CD4-positive, alpha-beta memory T cell (primary cell): ENCODE results near the gene PGBD5. TPM values are rescaled to one million over a fixed set of nuclear protein-coding genes. Genes with fewer than 3 reads are reported as not detected.

ENCODE experiments used
- CTCF ChIA-PET: fragments of 350-600 bp; sonication (Branson Sonifier 250); formaldehyde crosslinking; loops from one replicate; lab custom pipeline; 2021; ENCODE audit warnings: inconsistent platforms; ENCODE audit not compliant: partially characterized antibody; lab: Charles Lee
- POLR2A ChIA-PET: fragments of 350-600 bp; sonication (Branson Sonifier 250); formaldehyde crosslinking; loops from one replicate; lab custom pipeline; 2021; ENCODE audit not compliant: partially characterized antibody; lab: Charles Lee
- DNase-seq, 5 donors: peaks; one replicate each; pipeline versions ENCODE4 v3.0.0 to v3.0.0-alpha.2; 2020 to 2022; ENCODE audit warnings: mixed read lengths in 1 of 5
- H3K27ac ChIP-seq: one replicate; pipeline ENCODE4 v1.7.0; 2013; ENCODE audit warnings: low read depth, low read length
- H3K27me3 ChIP-seq: 2 replicates; pipeline ENCODE4 v1.7.0; 2013; ENCODE audit warnings: mild to moderate bottlenecking, low read length, moderate library complexity; ENCODE audit not compliant: insufficient read depth
- H3K36me3 ChIP-seq: 2 replicates; pipeline ENCODE4 v1.7.0; 2013; ENCODE audit warnings: mild to moderate bottlenecking, low read length, moderate library complexity; ENCODE audit not compliant: insufficient read depth
- H3K4me1 ChIP-seq: 2 replicates; pipeline ENCODE4 v1.7.0; 2013; ENCODE audit warnings: mild to moderate bottlenecking, low read length, moderate library complexity; ENCODE audit not compliant: insufficient read depth
- H3K4me3 ChIP-seq, 2 donors: one replicate each; pipeline ENCODE4 v1.7.0; 2013; ENCODE audit warnings: low read length in 2 of 2, mild to moderate bottlenecking in 1 of 2
- H3K9me3 ChIP-seq, 2 donors: one replicate each; pipeline ENCODE4 v1.7.0; 2013; ENCODE audit warnings: low read length in 2 of 2, control low read depth in 1 of 2; ENCODE audit not compliant: control insufficient read depth in 1 of 2
- H3K27ac Mint-ChIP-seq, 7 donors: one replicate each; pipeline ENCODE4 v1.8.0; 2020 to 2021; ENCODE audit warnings: mixed read lengths in 7 of 7, mild to moderate bottlenecking in 6 of 7, inconsistent platforms in 3 of 7, moderate library complexity in 3 of 7
- H3K27me3 Mint-ChIP-seq, 2 donors: one replicate each; pipeline ENCODE4 v1.8.0; 2020 to 2021; ENCODE audit warnings: mixed read lengths in 2 of 2
- H3K36me3 Mint-ChIP-seq, 2 donors: one replicate each; pipeline ENCODE4 v1.8.0; 2020 to 2021; ENCODE audit warnings: mixed read lengths in 2 of 2, inconsistent platforms in 1 of 2, mild to moderate bottlenecking in 1 of 2
- H3K4me1 Mint-ChIP-seq, 4 donors: one replicate each; pipeline ENCODE4 v1.8.0; 2020 to 2021; ENCODE audit warnings: mixed read lengths in 4 of 4, mild to moderate bottlenecking in 1 of 4
- H3K4me3 Mint-ChIP-seq, 8 donors: one replicate each; pipeline ENCODE4 v1.8.0; 2020 to 2021; ENCODE audit warnings: mixed read lengths in 8 of 8, mild to moderate bottlenecking in 7 of 8, moderate library complexity in 6 of 8, inconsistent platforms in 3 of 8
- H3K9me3 Mint-ChIP-seq, 8 donors: one replicate each; pipeline ENCODE4 v1.8.0; 2020 to 2021; ENCODE audit warnings: mixed read lengths in 8 of 8, mild to moderate bottlenecking in 5 of 8, inconsistent platforms in 3 of 8, moderate library complexity in 1 of 8
- intact Hi-C: fragments of 100-400 bp; cut with micrococcal nuclease; formaldehyde crosslinking; loops from one replicate; pipeline ENCODE4 v1.15.1; 2023
- polyA plus RNA-seq, 2 donors: library from polyadenylated mRNA; unstranded; fragments of 300-500 nt; fragmentation: Illumina TruSeq; gene quantifications; one replicate each; pipeline ENCODE4 v1.2.3, GENCODE V29; 2021
- total RNA-seq, 2 experiments: library from RNA; stranded (reverse); gene quantifications; one replicate each; pipeline ENCODE4 v1.2.3, GENCODE V29; 2021

PGBD5 gene
- total and polyA plus RNA-seq, 4 experiments from 2014 or later, result not detected

GRCh38 chr1:230385158-230385450 lies 41.0 kb downstream of the PGBD5 start:
- Mint-ChIP-seq H3K4me3 (no peak overlapping the region), H3K4me1 (no peaks in the 10 kb centered on the region), H3K36me3 (no peaks in the 10 kb centered on the region), H3K9me3 (peaks cover 0 to under 1% (median 0%) of the 10 kb centered on the region in 8 donors), H3K27me3 (peaks cover 1 to 13% of the 10 kb centered on the region in 2 donors), H3K27ac (no peak overlapping the region)
- CTCF ChIA-PET, result no interaction called here
- Histone ChIP-seq H3K27ac (no peak overlapping the region), H3K4me3 (no peak overlapping the region), H3K27me3 (no peaks in the 10 kb centered on the region), H3K4me1 (no peaks in the 10 kb centered on the region), H3K36me3 (no peaks in the 10 kb centered on the region), H3K9me3 (no peaks in the 10 kb centered on the region)
- DNase-seq, result no peak
- POLR2A ChIA-PET, result no interaction called here
- intact Hi-C loops, result no loop called here

- Mint-ChIP-seq H3K27me3 (peaks cover 1 to 8% of the 10 kb centered on the region in 2 donors), H3K4me1 (no peaks in the 10 kb centered on the region), H3K9me3 (peaks cover under 1 to 6% (median 4%) of the 10 kb centered on the region in 8 donors), H3K36me3 (no peaks in the 10 kb centered on the region), H3K4me3 (no peak overlapping the region), H3K27ac (no peak overlapping the region)
- Histone ChIP-seq H3K27ac (no peak overlapping the region), H3K4me1 (no peaks in the 10 kb centered on the region), H3K4me3 (no peak overlapping the region), H3K36me3 (no peaks in the 10 kb centered on the region), H3K27me3 (no peaks in the 10 kb centered on the region), H3K9me3 (no peaks in the 10 kb centered on the region)
- no peak for DNase-seq
- ChIA-PET CTCF (no interaction called here), POLR2A (no interaction called here)
- intact Hi-C loops, result no loop called here
These were observed 41.6 kb downstream of the PGBD5 start for GRCh38 chr1:230384380-230385157.

GRCh38 chr1:230383425-230383824 lies 42.7 kb downstream of the PGBD5 start:
- Mint-ChIP-seq H3K27ac (no peak overlapping the region), H3K4me3 (no peak overlapping the region), H3K4me1 (no peaks in the 10 kb centered on the region), H3K9me3 (peaks cover 7 to 14% (median 12%) of the 10 kb centered on the region in 8 donors), H3K36me3 (no peaks in the 10 kb centered on the region), H3K27me3 (peaks cover 1 to 13% of the 10 kb centered on the region in 2 donors)
- CTCF ChIA-PET, result no interaction called here
- Histone ChIP-seq H3K36me3 (no peaks in the 10 kb centered on the region), H3K4me3 (no peak overlapping the region), H3K27ac (no peak overlapping the region), H3K9me3 (no peaks in the 10 kb centered on the region), H3K27me3 (no peaks in the 10 kb centered on the region), H3K4me1 (no peaks in the 10 kb centered on the region)
- no peak for DNase-seq
- intact Hi-C loops, result no loop called here
- POLR2A ChIA-PET, result no interaction called here

- no peaks in the 10 kb centered on the region for H3K36me3 ChIP-seq
- no peak overlapping the region for H3K27ac ChIP-seq
- H3K4me3 Mint-ChIP-seq, result no peak overlapping the region
- intact Hi-C loops, result no loop called here
- H3K9me3 Mint-ChIP-seq, result peaks cover 7 to 16% (median 12%) of the 10 kb centered on the region in 8 donors
- ChIA-PET POLR2A (no interaction called here), CTCF (no interaction called here)
- H3K4me1 Mint-ChIP-seq, result no peaks in the 10 kb centered on the region
- peaks cover 1 to 13% of the 10 kb centered on the region in 2 donors for H3K27me3 Mint-ChIP-seq
- no peaks in the 10 kb centered on the region for H3K36me3 Mint-ChIP-seq
- no peaks in the 10 kb centered on the region for H3K27me3 ChIP-seq
- no peak for DNase-seq
- H3K9me3 ChIP-seq, result no peaks in the 10 kb centered on the region
- no peak overlapping the region for H3K27ac Mint-ChIP-seq
- no peak overlapping the region for H3K4me3 ChIP-seq
- H3K4me1 ChIP-seq, result no peaks in the 10 kb centered on the region
These were observed 44.1 kb downstream of the PGBD5 start for GRCh38 chr1:230382001-230382491.

GRCh38 chr1:230381585-230381984 lies 44.5 kb downstream of the PGBD5 start:
- Mint-ChIP-seq H3K4me3 (no peak overlapping the region), H3K9me3 (peaks cover 7 to 16% (median 12%) of the 10 kb centered on the region in 8 donors), H3K27me3 (peaks cover 1 to 9% of the 10 kb centered on the region in 2 donors), H3K36me3 (no peaks in the 10 kb centered on the region), H3K4me1 (no peaks in the 10 kb centered on the region), H3K27ac (no peak overlapping the region)
- CTCF ChIA-PET, result no interaction called here
- intact Hi-C loops, result no loop called here
- Histone ChIP-seq H3K4me1 (no peaks in the 10 kb centered on the region), H3K9me3 (no peaks in the 10 kb centered on the region), H3K36me3 (no peaks in the 10 kb centered on the region), H3K27ac (no peak overlapping the region), H3K27me3 (no peaks in the 10 kb centered on the region), H3K4me3 (no peak overlapping the region)
- DNase-seq, result no peak
- POLR2A ChIA-PET, result no interaction called here

- no peak overlapping the region for H3K27ac Mint-ChIP-seq
- H3K27me3 Mint-ChIP-seq, result peaks cover 1 to 8% of the 10 kb centered on the region in 2 donors
These were observed 45.1 kb downstream of the PGBD5 start for GRCh38 chr1:230381049-230381467.

GRCh38 chr1:230379928-230380327 lies 46.2 kb downstream of the PGBD5 start:
- intact Hi-C loops, result no loop called here
- no peaks in the 10 kb centered on the region for H3K36me3 ChIP-seq
- no peaks in the 10 kb centered on the region for H3K9me3 ChIP-seq
- Mint-ChIP-seq H3K36me3 (no peaks in the 10 kb centered on the region), H3K9me3 (peaks cover 7 to 16% (median 12%) of the 10 kb centered on the region in 8 donors), H3K27ac (no peak overlapping the region), H3K27me3 (peaks cover 3 to 10% of the 10 kb centered on the region in 2 donors), H3K4me3 (no peak overlapping the region), H3K4me1 (no peaks in the 10 kb centered on the region)
- POLR2A ChIA-PET, result no interaction called here
- H3K4me1 ChIP-seq, result no peaks in the 10 kb centered on the region
- H3K27me3 ChIP-seq, result no peaks in the 10 kb centered on the region
- no peak for DNase-seq
- H3K4me3 ChIP-seq, result no peak overlapping the region
- CTCF ChIA-PET, result no interaction called here
- H3K27ac ChIP-seq, result no peak overlapping the region

More at GRCh38 chr1:230381049-230381467, 45.1 kb downstream of the PGBD5 start:
- intact Hi-C loops, result no loop called here
- H3K4me1 Mint-ChIP-seq, result no peaks in the 10 kb centered on the region
- Histone ChIP-seq H3K27me3 (no peaks in the 10 kb centered on the region), H3K9me3 (no peaks in the 10 kb centered on the region), H3K36me3 (no peaks in the 10 kb centered on the region), H3K27ac (no peak overlapping the region), H3K4me3 (no peak overlapping the region), H3K4me1 (no peaks in the 10 kb centered on the region)
- DNase-seq, result no peak
- ChIA-PET POLR2A (no interaction called here), CTCF (no interaction called here)
- no peaks in the 10 kb centered on the region for H3K36me3 Mint-ChIP-seq
- no peak overlapping the region for H3K4me3 Mint-ChIP-seq
- peaks cover 7 to 16% (median 12%) of the 10 kb centered on the region in 8 donors for H3K9me3 Mint-ChIP-seq
